ENCODE data around the gene SIRPA.

SIRPA gene

GRCh38 chr20:1870323-1870722 is 24.9 kb upstream of the SIRPA start:
- no peak for DNase-seq (ENCODE audit: low read depth in 4 of 4, low spot score in 1 of 4)

- DNase-seq (ENCODE audit: low read depth in 4 of 4, low spot score in 1 of 4) = no peak
Observed at GRCh38 chr20:1870792-1871550, 24.2 kb upstream of the SIRPA start.

- no peak for DNase-seq (ENCODE audit: low read depth in 4 of 4, low spot score in 1 of 4)
Observed at GRCh38 chr20:1871807-1872458, 23.3 kb upstream of the SIRPA start.

GRCh38 chr20:1872459-1873097 is 22.6 kb upstream of the SIRPA start:
- DNase-seq (ENCODE audit: low read depth in 4 of 4, low spot score in 1 of 4) = no peak

- no peak for DNase-seq (ENCODE audit: low read depth in 4 of 4, low spot score in 1 of 4)
Observed at GRCh38 chr20:1874450-1875182, 20.6 kb upstream of the SIRPA start.

GRCh38 chr20:1875183-1875554 is 20.0 kb upstream of the SIRPA start:
- no peak for DNase-seq (ENCODE audit: low read depth in 4 of 4, low spot score in 1 of 4)

GRCh38 chr20:1875762-1876161 is 19.4 kb upstream of the SIRPA start:
- DNase-seq (ENCODE audit: low read depth in 4 of 4, low spot score in 1 of 4) = no peak

GRCh38 chr20:1876217-1876921 is 18.8 kb upstream of the SIRPA start:
- no peak for DNase-seq (ENCODE audit: low read depth in 4 of 4, low spot score in 1 of 4)

GRCh38 chr20:1876975-1877608 is 18.1 kb upstream of the SIRPA start:
- no peak for DNase-seq (ENCODE audit: low read depth in 4 of 4, low spot score in 1 of 4)

GRCh38 chr20:1877609-1878200 is 17.5 kb upstream of the SIRPA start:
- no peak for DNase-seq (ENCODE audit: low read depth in 4 of 4, low spot score in 1 of 4)

GRCh38 chr20:1879369-1879768 is 15.8 kb upstream of the SIRPA start:
- no peak for DNase-seq (ENCODE audit: low read depth in 4 of 4, low spot score in 1 of 4)

GRCh38 chr20:1879934-1880333 is 15.3 kb upstream of the SIRPA start:
- DNase-seq (ENCODE audit: low read depth in 4 of 4, low spot score in 1 of 4) = no peak

GRCh38 chr20:1880529-1881239 is 14.5 kb upstream of the SIRPA start:
- no peak for DNase-seq (ENCODE audit: low read depth in 4 of 4, low spot score in 1 of 4)

- no peak for DNase-seq (ENCODE audit: low read depth in 4 of 4, low spot score in 1 of 4)
Observed at GRCh38 chr20:1881240-1881835, 13.9 kb upstream of the SIRPA start.

- no peak for DNase-seq (ENCODE audit: low read depth in 4 of 4, low spot score in 1 of 4)
Observed at GRCh38 chr20:1882026-1882425, 13.2 kb upstream of the SIRPA start.

GRCh38 chr20:1883986-1884385 is 11.2 kb upstream of the SIRPA start:
- DNase-seq (ENCODE audit: low read depth in 4 of 4, low spot score in 1 of 4) = no peak

GRCh38 chr20:1885254-1885653 is 10.0 kb upstream of the SIRPA start:
- no peak for DNase-seq (ENCODE audit: low read depth in 4 of 4, low spot score in 1 of 4)

- DNase-seq (ENCODE audit: low read depth in 4 of 4, low spot score in 1 of 4) = no peak
Observed at GRCh38 chr20:1885940-1886693, 9.1 kb upstream of the SIRPA start.

Measured in stimulated activated CD4-positive, alpha-beta T cell treated with anti-CD3 and anti-CD28 coated beads, Interleukin-1b, Interleukin-23, amount 100 ng/mL, for 24 hours (primary cell).